KMS-11 (cell line): ENCODE data around the gene RUNDC3A.
"Not testable (repeated sequence)": the region's sequence is repeated elsewhere in the genome, so short reads cannot be mapped to it uniquely, and the experiment has no call there.

ENCODE experiments used
- H2AFZ ChIP-seq: fragments of 200-600 bp; sonication (generic); 2 replicates; pipeline ENCODE4 v1.6.1; 2016; ENCODE audit warnings: antibody characterized with exemption, mixed run types, low read depth
- H3K27ac ChIP-seq: fragments of 200-600 bp; sonication (generic); 2 replicates; pipeline ENCODE4 v1.6.1; 2016; ENCODE audit warnings: mild to moderate bottlenecking, mixed run types
- H3K27me3 ChIP-seq: fragments of 200-600 bp; sonication (generic); 2 replicates; pipeline ENCODE4 v1.6.1; 2017; ENCODE audit warnings: mild to moderate bottlenecking, low read depth, mixed run types, moderate library complexity; ENCODE audit not compliant: insufficient read depth
- H3K36me3 ChIP-seq: fragments of 200-600 bp; sonication (generic); 2 replicates; pipeline ENCODE4 v1.6.1; 2017; ENCODE audit warnings: mild to moderate bottlenecking, mixed run types; ENCODE audit not compliant: insufficient read depth
- H3K4me1 ChIP-seq: fragments of 200-600 bp; sonication (generic); 2 replicates; pipeline ENCODE4 v1.6.1; 2016; ENCODE audit warnings: mild to moderate bottlenecking, low read depth, mixed run types; ENCODE audit not compliant: poor library complexity, severe bottlenecking
- H3K4me2 ChIP-seq: fragments of 200-600 bp; sonication (generic); 2 replicates; pipeline ENCODE4 v1.7.0; 2016; ENCODE audit warnings: mild to moderate bottlenecking, mixed run types
- H3K4me3 ChIP-seq: fragments of 200-600 bp; sonication (generic); IDR thresholded peaks from 2 replicates; pipeline ENCODE4 v1.6.1; 2017; ENCODE audit warnings: low read depth, low read length, mixed read lengths; ENCODE audit not compliant: insufficient read depth
- H3K79me2 ChIP-seq: fragments of 200-600 bp; sonication (generic); 2 replicates; pipeline ENCODE4 v1.6.1; 2016; ENCODE audit warnings: low read depth, mixed run types; ENCODE audit not compliant: insufficient read depth
- H3K9ac ChIP-seq: fragments of 200-600 bp; sonication (generic); 2 replicates; pipeline ENCODE4 v1.6.1; 2016; ENCODE audit warnings: mild to moderate bottlenecking, mixed run types
- H4K20me1 ChIP-seq: fragments of 200-600 bp; sonication (generic); 2 replicates; pipeline ENCODE4 v1.6.1; 2016; ENCODE audit warnings: mild to moderate bottlenecking, mixed run types; ENCODE audit not compliant: insufficient read depth
- CTCF ChIP-seq: fragments of 200-600 bp; sonication (generic); conservative IDR thresholded peaks from 2 replicates; pipeline ENCODE4 v1.6.1; 2017; ENCODE audit warnings: low read depth, mild to moderate bottlenecking, antibody characterized with exemption, low read length, moderate library complexity, mixed read lengths

The RUNDC3A gene

GRCh38 chr17:44326861-44327444 is 18.6 kb downstream of the RUNDC3A start:
- Histone ChIP-seq H3K36me3 (peaks cover 4% of the 10 kb centered on the region; the same call in 1 of the 2 replicates), H3K4me1 (peaks cover 30% of the 10 kb centered on the region), H3K4me3 (no peak overlapping the region), H3K79me2 (peaks cover 19% of the 10 kb centered on the region), H4K20me1 (no peaks in the 10 kb centered on the region), H3K27ac (peak overlapping the region; percentile 45; the same call in 1 of the 2 replicates), H3K4me2 (peak overlapping the region; percentile 36; the same call in 1 of the 2 replicates), H3K27me3 (no peaks in the 10 kb centered on the region), H2AFZ (peak overlapping the region; percentile 7; the same call in 1 of the 2 replicates), H3K9ac (peak overlapping the region; percentile 37; the same call in 1 of the 2 replicates)
- TF ChIP-seq CTCF, result no peak

- no peak overlapping the region for H3K4me3 ChIP-seq
- H3K9ac ChIP-seq, result no peak overlapping the region
- peaks cover 15% of the 10 kb centered on the region for H3K79me2 ChIP-seq
- H3K27ac ChIP-seq, result no peak overlapping the region
- no peak overlapping the region for H2AFZ ChIP-seq
- H4K20me1 ChIP-seq, result no peaks in the 10 kb centered on the region
- no peaks in the 10 kb centered on the region for H3K27me3 ChIP-seq
- no peaks in the 10 kb centered on the region for H3K36me3 ChIP-seq
- no peak for TF ChIP-seq CTCF
- H3K4me1 ChIP-seq, result peaks cover 30% of the 10 kb centered on the region
- no peak overlapping the region for H3K4me2 ChIP-seq
These were observed 19.5 kb downstream of the RUNDC3A start for GRCh38 chr17:44327715-44328449.

- H3K4me2 ChIP-seq, H3K79me2 ChIP-seq, H4K20me1 ChIP-seq, H3K4me3 ChIP-seq, H3K27me3 ChIP-seq, H3K9ac ChIP-seq, H2AFZ ChIP-seq, H3K27ac ChIP-seq, H3K36me3 ChIP-seq: not testable (repeated sequence)
- H3K4me1 ChIP-seq, result peaks cover 30% of the 10 kb centered on the region
These were observed 21.1 kb downstream of the RUNDC3A start for GRCh38 chr17:44329516-44329915.

- not testable (repeated sequence) for H3K27me3 ChIP-seq, H3K9ac ChIP-seq, H3K79me2 ChIP-seq, H3K4me3 ChIP-seq, H3K4me2 ChIP-seq, H4K20me1 ChIP-seq, H2AFZ ChIP-seq, H3K27ac ChIP-seq, H3K36me3 ChIP-seq
- peaks cover 30% of the 10 kb centered on the region for H3K4me1 ChIP-seq
These were observed 21.9 kb downstream of the RUNDC3A start for GRCh38 chr17:44330263-44330662.

- H4K20me1 ChIP-seq, result no peaks in the 10 kb centered on the region
- H3K9ac ChIP-seq, result no peak overlapping the region
- H3K27ac ChIP-seq, result peak overlapping the region; percentile 21; the same call in 1 of the 2 replicates
- peak overlapping the region; percentile 31; the same call in 1 of the 2 replicates for H3K4me2 ChIP-seq
- peak overlapping the region; percentile 68 for H2AFZ ChIP-seq
- peaks cover 30% of the 10 kb centered on the region for H3K4me1 ChIP-seq
- peak; percentile 96 for TF ChIP-seq CTCF
- no peaks in the 10 kb centered on the region for H3K36me3 ChIP-seq
- no peak overlapping the region for H3K4me3 ChIP-seq
- H3K79me2 ChIP-seq, result no peaks in the 10 kb centered on the region
- no peaks in the 10 kb centered on the region for H3K27me3 ChIP-seq
These were observed 22.9 kb downstream of the RUNDC3A start for GRCh38 chr17:44331249-44331760.
